Colon (tissue), 2 donors: ENCODE measurements around the gene EDAR.

ENCODE experiments used
- FAIRE-seq: peaks from 2 replicates; lab custom pipeline; 2012; peaks lifted over from hg19 to GRCh38; lab: Jason Lieb, UNC
- donor health status: control.
- donor health status: control.

Gene EDAR

GRCh38 chr2:108967757-108968156 lies 21.3 kb downstream of the EDAR start:
- FAIRE-seq: no peak

- FAIRE-seq: no peak
Observed at GRCh38 chr2:108965540-108966289, 23.3 kb downstream of the EDAR start.

GRCh38 chr2:108963057-108963456 lies 26.0 kb downstream of the EDAR start:
- FAIRE-seq: no peak

GRCh38 chr2:108961796-108962195 lies 27.2 kb downstream of the EDAR start:
- FAIRE-seq: no peak

GRCh38 chr2:108960006-108960405 lies 29.0 kb downstream of the EDAR start:
- no peak for FAIRE-seq

GRCh38 chr2:108959401-108959800 lies 29.6 kb downstream of the EDAR start:
- no peak for FAIRE-seq

- no peak for FAIRE-seq
Observed at GRCh38 chr2:108958632-108959341, 30.2 kb downstream of the EDAR start.

- FAIRE-seq: no peak
Observed at GRCh38 chr2:108958002-108958401, 31.0 kb downstream of the EDAR start.

GRCh38 chr2:108956375-108956774 lies 32.6 kb downstream of the EDAR start:
- no peak for FAIRE-seq

GRCh38 chr2:108950369-108951135 lies 38.5 kb downstream of the EDAR start:
- FAIRE-seq: no peak

GRCh38 chr2:108949316-108950239 lies 39.4 kb downstream of the EDAR start:
- FAIRE-seq: no peak

- no peak for FAIRE-seq
Observed at GRCh38 chr2:108947271-108947907, 41.6 kb downstream of the EDAR start.

- no peak for FAIRE-seq
Observed at GRCh38 chr2:108946442-108946841, 42.6 kb downstream of the EDAR start.

GRCh38 chr2:108945969-108946368 lies 43.1 kb downstream of the EDAR start:
- FAIRE-seq: no peak

- FAIRE-seq: no peak
Observed at GRCh38 chr2:108944601-108945331, 44.3 kb downstream of the EDAR start.

GRCh38 chr2:108943751-108944150 lies 45.3 kb downstream of the EDAR start:
- FAIRE-seq: no peak

- FAIRE-seq: no peak
Observed at GRCh38 chr2:108942888-108943287, 46.1 kb downstream of the EDAR start.

- no peak for FAIRE-seq
Observed at GRCh38 chr2:108942231-108942825, 46.7 kb downstream of the EDAR start.

- FAIRE-seq: no peak
Observed at GRCh38 chr2:108941767-108942166, 47.3 kb downstream of the EDAR start.

GRCh38 chr2:108941161-108941665 lies 47.8 kb downstream of the EDAR start:
- no peak for FAIRE-seq
